Measurements from ENCODE around the gene TMCC3.
A peak's percentile ranks its signal among the peaks of the same experiment; 100 is the strongest.

TMCC3 gene

GRCh38 chr12:94565683-94566082 is 84.7 kb downstream of the TMCC3 start:
- Histone ChIP-seq H3K27me3 (ENCODE audit: insufficient read depth, low read length) (no peaks in the 10 kb centered on the region), H2BK5ac (ENCODE audit: low read depth, low read length, poor library complexity) (no peak overlapping the region), H3K9ac (ENCODE audit: low read length) (no peak overlapping the region), H2AFZ (ENCODE audit: insufficient read depth, low read length, poor library complexity) (no peak overlapping the region), H4K12ac (ENCODE audit: low read depth, low read length) (no peak overlapping the region), H4K8ac (ENCODE audit: low read depth, low read length) (no peak overlapping the region), H3K18ac (ENCODE audit: low read length) (no peak overlapping the region), H3K4me2 (ENCODE audit: low read length) (no peak overlapping the region), H4K91ac (ENCODE audit: low read depth, low read length) (no peak overlapping the region), H3K23ac (ENCODE audit: low read length) (no peak overlapping the region), H3K79me1 (ENCODE audit: low read length) (no peaks in the 10 kb centered on the region), H2BK120ac (ENCODE audit: insufficient read depth, low read length, poor library complexity) (no peak overlapping the region), H3K27ac (ENCODE audit: low read depth, low read length) (no peak overlapping the region), H3K9me3 (ENCODE audit: insufficient read depth, low read depth, low read length) (no peaks in the 10 kb centered on the region), H3K4ac (ENCODE audit: low read depth, low read length) (no peak overlapping the region), H3K4me3 (ENCODE audit: low read depth, low read length) (no peak overlapping the region), H3K79me2 (ENCODE audit: control insufficient read depth, insufficient read depth, low read length, poor library complexity) (no peaks in the 10 kb centered on the region), H2BK12ac (ENCODE audit: low read length) (no peak overlapping the region), H3K14ac (ENCODE audit: low read length) (no peak overlapping the region), H2AK5ac (ENCODE audit: low read length) (no peak overlapping the region), H3K36me3 (ENCODE audit: control insufficient read depth in 1 of 2, insufficient read depth in 2 of 2, low read length in 2 of 2) (peaks cover under 1 to 12% of the 10 kb centered on the region in 2 experiments), H3K4me1 (ENCODE audit: control insufficient read depth in 1 of 2, insufficient read depth in 2 of 2, low read length in 2 of 2) (peaks cover 2 to 5% of the 10 kb centered on the region in 2 experiments)
- WGBS (ENCODE audit: extremely low coverage, insufficient coverage, insufficient read length): no CpG with 5 or more reads among the region's 8 CpGs
- DNase-seq: no peak

DNA sequence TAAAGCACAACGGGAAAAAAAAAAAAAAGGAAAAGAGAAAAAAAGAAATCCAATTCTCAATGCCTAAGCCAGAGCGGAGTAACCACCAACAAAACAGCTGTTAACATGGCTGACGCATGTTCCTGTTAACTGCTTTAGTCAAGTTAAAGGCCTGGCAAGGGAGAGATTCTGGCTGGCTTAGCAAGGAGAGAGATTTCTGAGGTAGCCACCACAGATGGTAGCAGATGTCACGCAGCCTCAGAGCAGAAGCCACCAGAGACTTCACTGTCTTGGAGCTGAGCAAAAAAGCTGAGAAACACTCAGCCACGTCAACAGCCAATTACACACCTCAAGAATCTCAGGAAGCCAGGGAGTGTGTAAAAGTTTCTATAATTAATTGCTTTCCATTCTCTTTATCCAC is 87.1 kb downstream of the TMCC3 start:
- H3K9me3 ChIP-seq (ENCODE audit: insufficient read depth, low read depth, low read length): no peaks in the 10 kb centered on the region
- no peak overlapping the region for H2BK12ac ChIP-seq (ENCODE audit: low read length)
- H4K91ac ChIP-seq (ENCODE audit: low read depth, low read length): no peak overlapping the region
- H3K36me3 ChIP-seq (ENCODE audit: control insufficient read depth in 1 of 2, insufficient read depth in 2 of 2, low read length in 2 of 2): no peaks in the 10 kb centered on the region
- no peaks in the 10 kb centered on the region for H3K79me2 ChIP-seq (ENCODE audit: control insufficient read depth, insufficient read depth, low read length, poor library complexity)
- H2AFZ ChIP-seq (ENCODE audit: insufficient read depth, low read length, poor library complexity): no peak overlapping the region
- peaks cover 5 to 8% of the 10 kb centered on the region in 2 experiments for H3K4me1 ChIP-seq (ENCODE audit: control insufficient read depth in 1 of 2, insufficient read depth in 2 of 2, low read length in 2 of 2)
- H2AK5ac ChIP-seq (ENCODE audit: low read length): no peak overlapping the region
- no peak overlapping the region for H3K9ac ChIP-seq (ENCODE audit: low read length)
- WGBS (ENCODE audit: extremely low coverage, insufficient coverage, insufficient read length): no CpG with 5 or more reads among the region's 5 CpGs
- no peak overlapping the region for H2BK120ac ChIP-seq (ENCODE audit: insufficient read depth, low read length, poor library complexity)
- H3K23ac ChIP-seq (ENCODE audit: low read length): no peak overlapping the region
- no peak overlapping the region for H4K12ac ChIP-seq (ENCODE audit: low read depth, low read length)
- H3K27me3 ChIP-seq (ENCODE audit: insufficient read depth, low read length): no peaks in the 10 kb centered on the region
- no peak overlapping the region for H3K27ac ChIP-seq (ENCODE audit: low read depth, low read length)
- H3K79me1 ChIP-seq (ENCODE audit: low read length): no peaks in the 10 kb centered on the region
- no peak overlapping the region for H2BK5ac ChIP-seq (ENCODE audit: low read depth, low read length, poor library complexity)
- no peak overlapping the region for H3K14ac ChIP-seq (ENCODE audit: low read length)
- no peak for DNase-seq
- no peak overlapping the region for H4K8ac ChIP-seq (ENCODE audit: low read depth, low read length)
- H3K4ac ChIP-seq (ENCODE audit: low read depth, low read length): no peak overlapping the region
- no peak overlapping the region for H3K4me3 ChIP-seq (ENCODE audit: low read depth, low read length)
- no peak overlapping the region for H3K4me2 ChIP-seq (ENCODE audit: low read length)
- no peak overlapping the region for H3K18ac ChIP-seq (ENCODE audit: low read length)

- Histone ChIP-seq H3K4me2 (ENCODE audit: low read length) (no peak overlapping the region), H2BK12ac (ENCODE audit: low read length) (no peak overlapping the region), H2AFZ (ENCODE audit: insufficient read depth, low read length, poor library complexity) (no peak overlapping the region), H3K18ac (ENCODE audit: low read length) (no peak overlapping the region), H3K79me2 (ENCODE audit: control insufficient read depth, insufficient read depth, low read length, poor library complexity) (no peaks in the 10 kb centered on the region), H3K14ac (ENCODE audit: low read length) (no peak overlapping the region), H3K36me3 (ENCODE audit: control insufficient read depth in 1 of 2, insufficient read depth in 2 of 2, low read length in 2 of 2) (no peaks in the 10 kb centered on the region), H3K9me3 (ENCODE audit: insufficient read depth, low read depth, low read length) (no peaks in the 10 kb centered on the region), H2AK5ac (ENCODE audit: low read length) (no peak overlapping the region), H3K9ac (ENCODE audit: low read length) (no peak overlapping the region), H3K4me1 (ENCODE audit: control insufficient read depth in 1 of 2, insufficient read depth in 2 of 2, low read length in 2 of 2) (peaks cover 5 to 7% of the 10 kb centered on the region in 2 experiments), H3K4me3 (ENCODE audit: low read depth, low read length) (no peak overlapping the region), H4K91ac (ENCODE audit: low read depth, low read length) (no peak overlapping the region), H2BK120ac (ENCODE audit: insufficient read depth, low read length, poor library complexity) (no peak overlapping the region), H2BK5ac (ENCODE audit: low read depth, low read length, poor library complexity) (no peak overlapping the region), H3K4ac (ENCODE audit: low read depth, low read length) (no peak overlapping the region), H3K23ac (ENCODE audit: low read length) (no peak overlapping the region), H4K8ac (ENCODE audit: low read depth, low read length) (no peak overlapping the region), H4K12ac (ENCODE audit: low read depth, low read length) (no peak overlapping the region), H3K27ac (ENCODE audit: low read depth, low read length) (no peak overlapping the region), H3K27me3 (ENCODE audit: insufficient read depth, low read length) (no peaks in the 10 kb centered on the region), H3K79me1 (ENCODE audit: low read length) (no peaks in the 10 kb centered on the region)
- peak in 1 of 2 donors; percentile 26 for DNase-seq
- no CpG with 5 or more reads among the region's 11 CpGs for WGBS (ENCODE audit: extremely low coverage, insufficient coverage, insufficient read length)
Measured at GRCh38 chr12:94561943-94562411, 88.4 kb downstream of the TMCC3 start.

DNA sequence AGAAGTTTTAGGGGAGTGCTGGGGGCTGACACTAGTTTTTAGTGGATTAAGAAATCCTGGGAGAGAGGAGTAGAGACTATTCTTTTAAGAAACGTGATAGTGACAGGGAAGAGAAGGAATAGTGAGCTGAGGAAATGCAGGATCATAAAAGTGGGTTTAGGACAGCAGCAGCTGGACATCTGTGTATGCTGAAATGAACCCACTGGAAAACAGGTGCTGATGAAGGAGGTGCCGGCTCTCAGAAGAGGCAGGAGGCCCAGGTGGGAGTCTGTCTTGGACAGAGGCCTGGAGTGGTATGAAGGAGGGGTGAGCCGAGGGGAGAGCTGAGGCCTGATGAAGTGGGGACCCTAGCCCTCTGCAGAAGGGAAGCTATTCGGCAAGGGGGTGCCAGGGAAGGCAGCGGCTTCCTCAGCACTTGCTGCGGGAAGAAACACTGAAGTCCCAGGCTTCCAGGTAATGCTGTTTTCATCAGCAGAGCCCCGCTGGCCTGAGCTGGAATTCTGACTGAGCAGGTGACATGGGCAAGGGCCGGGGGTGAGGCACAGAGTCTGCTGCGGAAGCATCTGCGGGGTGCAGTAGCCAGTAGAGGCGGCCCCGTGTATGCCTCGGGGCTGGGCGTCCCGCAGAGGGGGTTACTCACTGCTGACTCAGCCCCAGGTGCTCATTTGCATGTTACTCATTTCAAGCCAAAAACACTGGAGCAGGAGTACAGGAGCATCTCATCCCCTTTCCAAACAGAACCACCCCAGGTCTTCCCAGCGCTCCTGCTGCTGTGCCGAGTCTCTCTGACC is 89.7 kb downstream of the TMCC3 start:
- Histone ChIP-seq H4K8ac (ENCODE audit: low read depth, low read length) (no peak overlapping the region), H3K14ac (ENCODE audit: low read length) (no peak overlapping the region), H4K12ac (ENCODE audit: low read depth, low read length) (no peak overlapping the region), H3K23ac (ENCODE audit: low read length) (no peak overlapping the region), H3K27ac (ENCODE audit: low read depth, low read length) (no peak overlapping the region), H3K4ac (ENCODE audit: low read depth, low read length) (no peak overlapping the region), H3K79me1 (ENCODE audit: low read length) (no peaks in the 10 kb centered on the region), H3K4me2 (ENCODE audit: low read length) (peak overlapping the region; percentile 26), H3K9me3 (ENCODE audit: insufficient read depth, low read depth, low read length) (no peaks in the 10 kb centered on the region), H3K9ac (ENCODE audit: low read length) (no peak overlapping the region), H3K4me1 (ENCODE audit: control insufficient read depth in 1 of 2, insufficient read depth in 2 of 2, low read length in 2 of 2) (peaks cover 5 to 7% of the 10 kb centered on the region in 2 experiments), H3K36me3 (ENCODE audit: control insufficient read depth in 1 of 2, insufficient read depth in 2 of 2, low read length in 2 of 2) (no peaks in the 10 kb centered on the region), H3K79me2 (ENCODE audit: control insufficient read depth, insufficient read depth, low read length, poor library complexity) (no peaks in the 10 kb centered on the region), H3K27me3 (ENCODE audit: insufficient read depth, low read length) (no peaks in the 10 kb centered on the region), H2AK5ac (ENCODE audit: low read length) (no peak overlapping the region), H2AFZ (ENCODE audit: insufficient read depth, low read length, poor library complexity) (no peak overlapping the region), H2BK12ac (ENCODE audit: low read length) (no peak overlapping the region), H3K18ac (ENCODE audit: low read length) (no peak overlapping the region), H2BK120ac (ENCODE audit: insufficient read depth, low read length, poor library complexity) (no peak overlapping the region), H4K91ac (ENCODE audit: low read depth, low read length) (no peak overlapping the region), H2BK5ac (ENCODE audit: low read depth, low read length, poor library complexity) (no peak overlapping the region), H3K4me3 (ENCODE audit: low read depth, low read length) (no peak overlapping the region)
- WGBS (ENCODE audit: extremely low coverage, insufficient coverage, insufficient read length): no CpG with 5 or more reads among the region's 17 CpGs
- DNase-seq: peak; percentile 81 to 85

All from trophoblast cell (in vitro differentiated cells and primary cell).